M059J (cell line): ENCODE data around the gene MYO1E. TPM values are rescaled to one million over a fixed set of nuclear protein-coding genes. Genes with fewer than 3 reads are reported as not detected.
"Not testable (repeated sequence)": the region's sequence is repeated elsewhere in the genome, so short reads cannot be mapped to it uniquely, and the experiment has no call there.

Experiments used
- DNase-seq: peaks from one replicate; pipeline ENCODE4 v3.0.0-alpha.2; 2012; ENCODE audit warnings: low read depth
- total RNA-seq: library from RNA; depleted of rRNA; stranded (reverse); fragments of >200 nt; shearing (Covaris generic); gene quantifications from 2 replicates; pipeline ENCODE4 v1.2.3, GENCODE V29; 2014

The MYO1E gene
- total RNA-seq, 1 experiment from 2014 or later: 131 TPM

GRCh38 chr15:59294574-59295260 lies 78.0 kb downstream of the MYO1E start:
- DNase-seq: peak; percentile 97

DNA sequence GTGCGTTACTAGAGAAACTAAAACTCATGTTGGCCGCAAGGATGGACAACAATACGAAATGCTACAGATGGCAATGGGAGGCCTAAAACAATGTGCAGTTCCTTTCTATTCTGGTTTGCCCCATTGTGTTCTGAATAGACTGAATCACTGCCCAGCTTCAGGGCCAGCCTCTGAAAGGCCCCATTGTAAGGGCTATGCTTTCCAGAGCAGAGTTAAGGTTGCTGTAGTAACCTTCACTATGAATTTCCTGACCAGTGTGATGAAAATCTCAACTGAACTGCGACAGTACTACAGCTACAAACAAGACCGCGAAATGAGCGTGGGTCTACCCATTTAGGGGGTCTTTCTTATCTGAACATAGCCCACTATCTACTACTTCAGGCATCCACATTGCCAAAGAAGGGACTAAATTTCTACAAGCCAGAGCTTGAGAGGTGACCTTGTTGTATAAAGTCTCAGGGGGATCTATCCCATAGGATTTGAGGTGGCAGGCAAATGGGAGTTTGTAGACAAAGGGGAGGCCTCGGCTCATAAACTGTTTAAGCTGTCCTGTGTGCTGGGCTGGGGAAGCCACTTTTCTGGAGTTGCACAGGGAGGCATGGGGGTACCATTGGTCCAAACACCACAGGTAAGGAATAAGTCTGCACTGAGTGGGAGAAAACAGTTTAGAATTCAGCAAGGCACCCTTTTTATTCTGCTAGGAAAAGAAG lies 80.1 kb downstream of the MYO1E start:
- peak; percentile 79 for DNase-seq

DNA sequence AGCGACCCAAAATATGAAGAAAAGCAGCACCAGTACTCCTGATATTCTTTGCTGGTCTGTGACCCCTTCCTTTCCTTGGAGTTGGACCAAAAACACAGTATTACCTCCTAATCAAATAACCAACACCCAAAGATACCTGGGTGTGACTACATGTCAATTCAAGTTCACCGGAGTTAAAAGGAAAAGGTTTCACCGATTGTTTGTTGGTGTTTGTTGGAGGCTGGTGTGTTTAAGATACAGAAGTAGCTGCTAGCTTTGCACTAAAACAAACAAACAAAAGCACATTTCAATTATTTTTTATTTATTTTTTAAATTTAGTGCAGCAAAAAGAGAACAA lies 81.5 kb downstream of the MYO1E start:
- no peak for DNase-seq

GRCh38 chr15:59290295-59291212 lies 82.1 kb downstream of the MYO1E start:
- DNase-seq: no peak

DNA sequence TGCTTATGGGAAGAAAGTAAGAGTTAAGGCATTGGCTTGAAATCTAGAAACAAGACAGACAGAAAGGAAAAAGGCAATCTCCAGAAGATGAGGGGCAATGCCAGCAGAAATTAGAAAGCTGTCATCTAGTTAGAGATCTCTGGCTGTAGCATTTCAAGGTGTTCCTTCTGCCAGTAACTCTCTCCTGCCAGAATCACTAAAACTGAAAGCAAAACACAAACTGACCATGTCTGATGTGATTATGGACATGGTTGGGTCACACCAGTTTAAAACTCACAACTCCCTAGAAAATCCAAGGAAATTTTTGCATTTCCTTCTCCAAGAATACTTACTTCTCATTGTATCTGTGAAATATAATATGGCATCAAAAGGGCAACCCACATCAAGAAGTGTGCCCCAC lies 83.1 kb downstream of the MYO1E start:
- no peak for DNase-seq

GRCh38 chr15:59283717-59284391 lies 88.8 kb downstream of the MYO1E start:
- peak; percentile 96 for DNase-seq

DNA sequence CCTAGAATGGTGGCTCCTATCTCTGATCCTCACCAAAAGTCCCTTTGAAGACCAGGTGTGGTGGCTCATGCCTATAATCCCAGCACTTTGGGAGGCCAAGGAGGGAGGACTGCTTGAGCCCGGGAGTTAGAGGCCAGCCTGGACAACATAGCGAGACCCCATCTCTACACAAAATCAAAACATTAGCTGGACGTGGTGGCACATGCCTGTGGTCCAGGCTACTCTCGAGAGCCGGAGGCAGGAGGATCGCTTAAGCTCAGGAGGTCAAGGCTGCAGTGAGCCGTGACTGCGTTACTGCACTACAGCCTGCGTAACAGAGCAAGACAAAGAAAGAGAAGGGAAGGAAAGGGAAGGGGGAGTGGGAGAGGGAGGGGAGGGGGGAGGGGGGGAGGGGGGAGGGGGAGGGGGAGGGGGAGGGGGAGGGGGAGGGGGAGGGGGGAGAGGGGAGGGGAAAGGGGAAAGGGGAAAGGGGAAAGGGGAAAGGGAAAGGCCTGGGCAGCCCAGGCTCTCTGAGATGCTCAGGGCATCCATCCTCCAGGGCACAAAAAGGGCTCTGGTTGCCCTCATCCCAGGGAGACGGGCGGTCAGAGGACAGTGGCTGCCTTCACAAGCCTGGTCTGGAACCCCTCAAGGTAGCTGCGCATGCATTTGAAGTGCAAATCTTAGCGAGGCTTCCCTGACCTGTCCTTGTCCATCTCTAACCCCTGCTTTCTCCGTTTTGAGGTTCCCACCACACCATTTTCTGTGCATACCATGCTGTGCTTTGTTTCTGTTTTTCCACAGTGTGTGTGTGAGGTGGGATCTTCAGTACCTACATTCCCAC lies 89.9 kb downstream of the MYO1E start:
- DNase-seq: peak; percentile 24

DNA sequence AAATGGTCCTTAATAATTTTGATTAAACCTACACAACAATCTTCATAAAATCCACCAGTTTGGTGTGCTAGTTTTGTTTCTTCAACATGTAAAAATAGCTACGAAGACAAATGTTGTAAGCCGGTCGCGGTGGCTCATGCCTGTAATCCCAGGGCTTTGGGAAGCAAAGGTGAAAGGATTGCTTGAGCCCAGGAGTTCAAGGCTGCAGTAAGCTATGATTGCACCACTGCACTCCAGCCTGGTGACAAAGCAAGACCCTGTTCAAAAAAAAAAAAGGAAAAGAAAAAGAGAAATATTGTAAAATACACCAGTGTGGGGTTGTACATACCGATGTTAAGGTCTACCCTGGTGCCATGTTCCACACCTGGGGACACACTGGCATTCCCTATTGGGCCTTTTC lies 91.0 kb downstream of the MYO1E start:
- DNase-seq: no peak

GRCh38 chr15:59280855-59281254 lies 91.8 kb downstream of the MYO1E start:
- no peak for DNase-seq

- not testable (repeated sequence) for DNase-seq
These were observed 92.4 kb downstream of the MYO1E start for GRCh38 chr15:59280292-59280691.

GRCh38 chr15:59279023-59279422 lies 93.6 kb downstream of the MYO1E start:
- no peak for DNase-seq

- no peak for DNase-seq
These were observed 94.6 kb downstream of the MYO1E start for GRCh38 chr15:59278120-59278519.

GRCh38 chr15:59276225-59277178 lies 96.2 kb downstream of the MYO1E start:
- DNase-seq: peak; percentile 59

- peak; percentile 84 for DNase-seq
These were observed 98.3 kb downstream of the MYO1E start for GRCh38 chr15:59274126-59274970.

DNA sequence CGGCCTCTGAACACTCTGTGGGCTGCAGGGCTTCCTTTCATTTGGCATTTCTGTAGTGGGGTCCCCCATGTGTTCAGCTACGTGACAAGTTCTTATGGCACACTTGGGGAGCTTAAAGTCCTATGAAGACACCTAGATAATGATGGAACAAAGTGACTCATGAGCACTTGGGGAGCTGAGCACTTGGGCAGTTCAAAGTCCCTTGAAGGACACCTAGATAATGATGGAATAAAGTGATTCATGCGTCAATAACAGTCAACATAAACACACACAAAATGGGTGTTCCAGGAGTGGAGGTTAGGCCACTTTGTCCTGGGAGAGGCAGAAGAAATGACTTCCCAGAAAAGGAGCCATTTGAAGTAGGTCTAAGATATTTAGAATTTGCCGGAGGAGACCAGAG lies 99.4 kb downstream of the MYO1E start:
- peak; percentile 44 for DNase-seq

GRCh38 chr15:59271595-59272201 lies 101.0 kb downstream of the MYO1E start:
- DNase-seq: no peak

DNA sequence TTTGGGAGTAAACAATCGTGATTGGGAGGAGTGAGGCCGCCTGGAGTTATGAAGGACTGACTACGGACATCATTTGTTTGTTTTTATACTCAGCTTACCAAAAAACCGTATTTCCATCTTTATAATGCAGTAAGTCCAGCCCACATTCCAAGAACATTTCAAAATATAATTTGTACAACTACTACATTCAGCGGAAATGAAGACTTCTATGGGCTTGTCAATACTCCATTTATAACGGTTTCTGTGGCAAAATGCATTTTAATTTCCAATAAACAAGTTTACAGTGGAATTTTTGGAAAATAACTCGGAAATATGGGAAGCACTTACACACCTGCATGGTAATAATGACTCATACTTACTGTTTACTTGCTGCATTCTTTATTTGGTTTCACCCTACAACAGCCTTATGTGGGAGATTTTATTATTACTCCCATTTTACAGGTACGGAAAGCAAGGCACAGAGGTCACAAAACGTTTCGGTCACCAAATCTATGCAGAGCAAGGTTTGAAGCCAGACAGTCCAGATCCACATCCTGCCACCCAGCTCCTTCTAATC lies 103.7 kb downstream of the MYO1E start:
- DNase-seq: peak; percentile 20
